GM21515 (cell line): Measurements from ENCODE around the gene PAIP1.
"Not testable (repeated sequence)": the region's sequence is repeated elsewhere in the genome, so short reads cannot be mapped to it uniquely, and the experiment has no call there.

Experiments
- ATAC-seq: cut with Tn5 transposase; IDR thresholded peaks from one replicate; pipeline ENCODE4 v1.9.1; 2021; ENCODE audit not compliant: unreplicated experiment

The PAIP1 gene

DNA sequence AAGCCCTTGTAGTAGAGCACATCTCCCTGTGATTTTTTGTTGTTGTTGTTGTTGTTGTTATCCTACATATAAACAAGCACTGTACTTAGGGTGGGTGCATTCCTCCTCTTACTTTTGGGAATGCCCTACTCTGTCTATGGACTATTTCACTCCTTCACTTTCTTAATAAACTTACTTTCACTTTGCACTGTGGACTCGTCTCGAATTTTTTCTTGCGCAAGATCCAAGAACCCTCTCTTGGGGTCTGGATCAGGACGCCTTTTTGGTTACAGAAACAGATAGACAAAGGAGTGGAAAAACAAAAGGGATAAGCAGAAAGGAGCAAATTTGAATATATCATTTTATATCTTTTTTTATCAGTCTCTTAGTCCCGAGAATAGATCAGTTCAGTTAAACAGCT is 14.4 kb upstream of the PAIP1 start:
- ATAC-seq, result no peak

DNA sequence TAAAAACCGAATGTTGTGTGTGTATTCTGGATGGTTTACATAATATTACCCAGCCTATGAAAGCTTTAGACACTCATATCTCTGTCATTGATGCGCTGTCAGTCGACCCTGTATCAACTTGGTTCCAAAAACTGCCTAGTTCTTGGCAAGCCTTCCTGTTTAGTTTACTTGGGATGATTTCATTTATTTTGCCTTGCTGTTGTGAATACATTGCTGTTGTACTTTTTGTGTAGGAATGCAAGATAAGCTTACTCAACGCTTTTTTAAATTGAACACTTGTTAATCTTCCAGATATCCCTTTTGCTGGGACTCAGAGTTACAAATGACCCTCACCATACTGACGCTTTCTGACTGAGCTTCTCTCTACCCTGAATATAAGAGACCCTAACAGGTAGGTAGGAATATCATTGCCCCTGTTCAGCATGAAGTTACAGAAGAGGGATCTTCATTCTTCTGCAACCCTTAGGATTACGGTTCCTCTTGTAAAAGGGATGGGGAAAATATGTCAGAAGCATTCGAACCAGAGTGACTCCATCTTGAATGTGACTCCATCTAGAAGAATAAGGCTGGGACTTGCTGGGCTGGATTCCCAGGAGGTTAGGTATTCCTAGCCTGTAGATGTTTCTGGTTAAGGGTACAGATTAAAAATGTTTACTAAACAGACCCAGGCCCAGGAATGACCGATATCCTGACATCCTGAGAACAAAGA is 13.7 kb upstream of the PAIP1 start:
- ATAC-seq, result no peak

DNA sequence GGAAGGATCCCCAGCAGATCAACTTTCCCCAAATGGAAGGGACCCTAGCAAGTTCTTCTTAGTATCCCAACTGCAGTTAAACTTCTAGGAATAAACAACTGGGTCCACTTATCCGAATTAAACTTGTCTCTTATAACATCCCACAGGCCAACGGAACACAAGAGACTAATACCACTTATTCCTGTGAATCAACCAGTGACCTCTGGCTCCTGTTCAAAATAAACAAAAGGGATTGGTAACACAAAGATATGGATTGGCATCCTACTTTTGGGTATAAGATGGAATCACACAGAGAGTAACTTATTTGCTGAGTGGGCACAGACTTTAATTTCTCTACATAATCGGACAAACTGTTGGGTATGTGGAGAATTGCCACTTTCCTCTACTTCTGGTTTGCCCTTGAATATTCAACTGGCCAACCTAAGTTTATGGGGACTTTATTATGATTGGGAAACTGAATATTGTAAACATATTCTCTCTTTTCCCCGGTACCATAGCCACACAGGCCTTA is 12.4 kb upstream of the PAIP1 start:
- ATAC-seq, result no peak

DNA sequence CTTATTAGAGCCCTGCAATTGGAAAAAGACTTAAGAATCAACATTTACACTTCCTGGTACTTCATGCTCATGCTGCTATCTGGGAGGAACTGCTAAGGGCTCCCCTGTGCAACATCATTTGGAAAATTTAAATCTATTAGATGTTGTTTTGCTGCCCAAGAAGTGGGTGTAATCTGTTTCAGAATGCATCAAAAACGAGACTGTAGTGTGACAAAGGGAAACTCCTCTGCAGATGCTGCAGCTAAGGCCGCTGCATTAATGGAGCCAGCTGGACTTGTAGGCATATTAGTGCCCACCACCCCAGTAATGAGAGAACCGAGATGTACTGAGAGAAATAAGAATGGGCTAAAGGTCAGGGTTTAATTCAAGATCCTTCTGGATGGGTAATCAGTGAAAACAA is 11.1 kb upstream of the PAIP1 start:
- no peak for ATAC-seq

DNA sequence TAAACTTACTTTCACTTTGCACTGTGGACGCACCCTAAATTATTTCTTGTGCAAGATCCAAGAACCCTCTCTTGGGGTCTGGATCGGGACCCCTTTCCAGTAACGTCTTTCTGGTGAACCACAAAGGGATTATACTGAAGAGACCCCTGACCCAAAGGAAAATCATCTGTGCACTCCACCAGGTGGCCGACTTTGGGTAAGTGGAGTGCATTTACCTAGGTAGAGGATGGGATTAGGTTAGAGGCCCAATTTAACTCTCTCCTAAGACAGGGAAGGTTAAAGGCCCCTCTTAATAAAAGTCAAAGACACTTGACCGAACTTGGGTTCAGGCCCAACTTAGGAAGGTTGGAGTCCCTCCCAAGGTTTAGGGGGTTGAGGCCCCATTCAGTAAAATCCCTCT is 8.2 kb upstream of the PAIP1 start:
- no peak for ATAC-seq

DNA sequence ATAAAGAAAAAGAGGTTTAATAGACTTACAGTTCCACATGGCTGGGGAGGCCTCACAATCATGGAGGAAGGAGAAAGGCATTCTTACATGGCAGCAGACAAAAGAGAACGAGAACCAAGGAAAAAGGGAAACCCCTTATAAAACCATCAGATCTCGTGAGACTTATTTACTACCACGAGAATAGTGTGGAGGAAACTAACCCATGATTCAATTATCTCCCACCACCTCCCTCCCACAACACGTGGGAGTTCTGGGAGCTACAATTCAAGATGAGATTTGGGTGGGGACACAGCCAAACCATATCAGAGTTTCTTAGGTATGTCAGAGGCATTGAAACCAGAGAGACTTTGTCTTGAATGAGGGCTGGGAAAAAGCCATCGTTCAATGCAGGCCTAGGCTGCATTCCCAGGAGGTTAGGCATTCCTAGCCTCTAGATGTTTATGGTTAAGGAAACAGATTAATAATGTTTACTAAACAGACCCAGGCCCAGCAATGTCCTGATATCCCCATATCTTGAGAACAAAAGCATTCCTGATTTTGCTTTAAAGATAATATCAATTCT is 7.5 kb upstream of the PAIP1 start:
- ATAC-seq, result no peak

DNA sequence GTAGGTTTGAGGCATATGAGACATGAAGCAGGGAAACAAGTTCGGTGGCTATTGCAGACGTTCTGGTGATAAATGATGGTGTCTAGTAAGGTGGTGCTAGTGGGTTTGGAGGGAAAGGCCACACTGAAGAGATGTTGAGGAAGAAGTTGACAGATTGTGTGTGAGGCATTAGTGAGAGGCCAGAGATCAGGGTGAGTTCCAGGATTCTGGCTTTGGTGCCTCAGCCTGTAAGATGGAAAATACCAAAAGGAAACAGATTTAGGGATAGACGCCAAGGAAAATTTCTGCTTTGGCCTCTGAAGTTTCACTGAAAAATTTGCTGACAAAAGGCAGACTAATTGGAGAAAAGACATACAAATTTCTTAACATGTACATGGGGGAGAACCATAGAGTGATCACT is 6.4 kb upstream of the PAIP1 start:
- ATAC-seq, result no peak

DNA sequence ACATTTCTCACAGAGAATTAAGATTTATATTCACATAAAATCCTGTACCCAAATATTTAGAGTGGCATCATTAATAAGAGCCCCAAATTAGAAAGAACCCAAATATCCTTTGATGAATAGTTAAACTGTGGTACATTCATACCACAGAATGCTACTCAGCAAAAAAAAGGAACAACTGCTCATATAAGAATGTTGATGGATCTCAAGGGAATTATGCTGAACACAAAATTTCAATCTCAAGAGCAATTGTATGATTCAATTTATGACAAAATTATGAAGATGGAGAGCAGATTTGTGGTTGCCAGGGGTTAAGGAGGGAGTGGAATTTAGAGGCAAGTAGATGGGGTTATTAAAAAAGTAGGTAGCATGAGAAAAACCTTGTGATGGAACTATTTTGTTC is 4.5 kb upstream of the PAIP1 start:
- no peak for ATAC-seq

DNA sequence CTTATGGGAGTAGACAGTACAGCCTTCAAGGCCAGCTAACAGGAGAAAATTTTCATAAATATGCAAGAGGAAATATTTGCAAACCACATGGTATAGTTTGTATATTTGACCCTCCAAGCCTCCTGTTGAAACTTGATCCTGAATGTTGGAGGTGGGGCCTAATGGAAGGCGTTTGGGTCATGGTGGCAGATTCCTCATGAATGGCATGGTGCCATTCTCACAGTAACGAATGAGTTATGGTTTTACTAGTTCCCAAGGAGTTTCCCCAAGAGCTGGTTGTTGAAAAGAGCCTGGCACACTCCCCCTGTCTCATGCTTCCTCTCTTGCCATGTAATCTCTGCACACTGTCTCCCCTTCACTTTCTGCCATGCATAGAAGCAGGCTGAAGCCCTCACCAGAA is 3.3 kb upstream of the PAIP1 start:
- no peak for ATAC-seq

DNA sequence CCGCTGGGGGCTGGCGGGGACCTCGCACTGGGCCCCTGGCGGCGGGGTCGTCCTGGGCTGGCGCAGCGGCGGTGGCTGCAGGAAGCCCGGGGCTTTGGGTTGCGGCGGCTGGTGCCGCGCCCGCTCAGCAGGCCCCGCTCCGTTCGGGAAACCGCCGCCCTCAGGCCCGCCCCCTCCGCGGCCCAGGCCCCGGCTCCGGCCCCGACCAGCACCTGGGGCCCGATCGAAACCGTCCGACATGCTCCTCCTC is 345 bp downstream of the PAIP1 start:
- ATAC-seq, result peak; percentile 89

DNA sequence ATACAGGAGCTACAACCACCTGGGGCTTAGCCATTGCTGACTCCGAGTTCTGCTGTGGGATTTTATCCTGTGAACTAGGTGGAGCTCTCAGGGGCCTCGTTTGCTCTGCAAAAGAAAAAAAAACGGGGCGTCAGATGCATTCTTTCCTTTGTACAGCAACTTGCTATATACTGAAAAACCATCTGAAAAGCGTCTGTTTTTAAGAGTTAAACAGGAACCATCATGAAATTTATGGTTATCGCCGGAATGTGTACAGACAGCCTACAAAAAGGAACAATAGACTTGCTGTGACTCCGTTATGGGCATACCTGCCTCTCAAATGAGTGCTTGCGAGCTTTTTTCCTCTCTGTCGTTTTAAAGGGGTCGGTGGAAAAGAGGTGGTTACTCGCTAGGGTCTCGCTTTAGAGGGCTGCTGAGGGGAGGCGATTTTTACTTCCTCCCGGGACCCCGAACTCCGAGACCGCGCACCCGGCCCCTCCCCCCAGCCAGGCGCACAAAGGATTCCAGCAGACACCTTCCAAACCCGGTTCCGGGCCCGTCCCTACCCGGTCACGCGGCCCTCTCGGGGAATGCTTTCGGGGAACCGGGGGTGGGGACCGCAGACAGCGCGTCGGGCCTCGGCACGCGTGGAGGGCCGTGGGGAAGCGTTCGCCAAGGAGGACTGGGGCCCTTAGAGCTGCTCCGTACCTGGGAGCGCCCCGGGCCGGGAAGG is 826 bp downstream of the PAIP1 start:
- peak; percentile 25 for ATAC-seq

DNA sequence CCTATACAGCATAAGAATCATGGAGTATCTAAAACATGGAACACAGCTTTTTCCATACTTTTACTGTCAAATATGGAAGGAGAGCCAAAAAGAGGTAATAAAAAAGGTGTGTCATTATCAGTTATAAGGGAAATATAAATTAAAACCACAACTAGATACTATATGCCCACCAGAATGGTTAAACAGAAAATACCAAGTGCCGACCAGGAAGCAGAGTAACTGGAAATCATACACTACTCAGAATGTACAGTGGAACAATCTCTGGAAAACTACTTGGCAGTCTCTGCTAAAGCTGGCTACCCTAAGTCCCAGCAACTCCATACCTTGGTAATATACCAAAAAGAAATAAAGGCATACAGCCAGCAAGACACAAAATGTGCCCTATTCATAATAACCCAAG is 2.4 kb downstream of the PAIP1 start:
- ATAC-seq, result no peak

DNA sequence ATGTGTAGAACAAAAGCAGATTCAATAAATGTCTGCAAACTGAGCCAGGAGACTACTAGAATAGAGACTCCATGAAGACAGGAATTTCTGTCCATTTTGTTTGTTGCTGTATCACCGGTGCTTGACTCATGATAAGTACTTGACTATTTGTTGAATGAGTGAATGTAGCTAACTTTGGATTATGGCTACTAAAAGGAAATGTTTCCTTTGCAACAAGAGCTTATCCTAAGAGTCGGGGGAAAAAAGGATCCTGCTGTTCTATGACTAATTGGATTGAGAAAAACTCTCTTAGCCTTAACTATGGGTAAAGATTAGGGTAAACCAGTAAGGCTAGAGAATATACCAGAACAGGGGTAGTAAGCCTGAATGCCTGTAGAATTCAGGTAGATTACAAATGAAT is 3.5 kb downstream of the PAIP1 start:
- no peak for ATAC-seq

DNA sequence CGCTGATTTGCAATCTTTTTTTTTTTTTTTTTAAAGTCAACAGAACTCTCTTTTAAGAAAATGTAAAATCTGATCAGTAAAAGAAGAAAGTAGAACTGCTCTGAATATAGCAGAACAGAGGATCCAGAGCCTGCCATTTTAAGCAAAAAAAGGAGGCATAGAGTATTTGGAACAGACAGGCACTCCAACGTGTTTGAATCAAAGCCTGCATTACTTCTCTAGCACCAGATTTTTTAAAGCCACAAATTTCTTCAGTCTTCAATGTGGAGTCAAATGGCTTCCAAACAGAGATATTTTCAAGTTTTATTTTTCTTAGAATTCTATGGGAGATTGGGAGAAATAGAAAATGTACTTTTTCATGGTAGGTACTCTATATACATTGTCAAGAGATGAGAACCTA is 5.1 kb downstream of the PAIP1 start:
- no peak for ATAC-seq

DNA sequence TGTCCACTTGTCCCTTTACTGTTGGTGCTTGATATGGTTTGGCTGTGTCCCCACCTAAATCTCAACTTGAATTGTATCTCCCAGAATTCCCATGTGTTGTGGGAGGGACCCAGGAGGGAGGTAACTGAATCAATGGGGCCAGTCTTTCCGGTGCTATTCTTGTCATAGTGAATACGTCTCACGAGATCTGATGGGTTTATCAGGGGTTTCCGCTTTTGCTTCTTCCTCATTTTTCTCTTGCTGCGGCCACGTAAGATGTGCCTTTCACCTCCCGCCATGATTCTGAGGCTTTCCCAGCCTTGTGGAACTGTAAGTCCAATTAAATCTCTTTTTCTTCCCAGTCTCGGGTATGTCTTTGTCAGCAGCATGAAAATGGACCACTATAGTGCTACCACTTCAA is 7.6 kb downstream of the PAIP1 start:
- not testable (repeated sequence) for ATAC-seq

DNA sequence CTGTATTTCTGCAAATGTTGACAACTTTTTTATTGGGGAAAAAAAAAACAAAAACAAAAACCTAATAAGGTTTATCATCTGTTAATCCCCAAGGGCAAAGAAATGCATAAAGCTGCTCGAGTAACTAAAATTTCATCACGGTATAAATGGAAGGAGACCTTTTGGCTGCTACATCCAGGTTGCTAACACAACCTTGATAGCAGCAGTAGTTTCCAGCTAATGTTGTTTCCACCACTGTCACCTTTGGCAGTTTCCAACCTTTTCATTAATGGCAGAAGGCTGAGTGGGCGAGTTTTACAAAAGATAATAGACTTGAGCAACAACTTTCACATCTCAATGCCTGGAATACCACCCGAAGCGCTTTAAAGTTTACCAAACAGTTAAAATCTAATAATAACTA is 8.5 kb downstream of the PAIP1 start:
- no peak for ATAC-seq

DNA sequence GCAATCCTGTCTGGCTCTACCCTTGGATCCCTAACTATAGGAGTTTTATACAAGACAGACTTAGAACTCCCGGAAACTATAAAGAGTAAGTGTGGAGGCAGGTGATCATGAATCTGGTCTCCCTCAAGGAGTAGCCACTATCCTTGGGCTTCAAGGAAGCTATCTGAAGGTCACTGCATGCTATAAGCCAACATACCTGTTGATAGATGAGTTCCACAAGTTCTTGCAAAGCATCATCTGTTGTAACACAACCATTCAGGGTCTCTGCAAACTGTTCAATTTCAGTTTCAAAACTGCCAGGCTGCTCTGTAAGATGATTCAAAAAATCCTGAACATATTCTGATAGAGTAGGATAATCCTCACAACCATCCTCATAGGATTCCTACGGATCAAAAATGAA is 9.3 kb downstream of the PAIP1 start:
- no peak for ATAC-seq

DNA sequence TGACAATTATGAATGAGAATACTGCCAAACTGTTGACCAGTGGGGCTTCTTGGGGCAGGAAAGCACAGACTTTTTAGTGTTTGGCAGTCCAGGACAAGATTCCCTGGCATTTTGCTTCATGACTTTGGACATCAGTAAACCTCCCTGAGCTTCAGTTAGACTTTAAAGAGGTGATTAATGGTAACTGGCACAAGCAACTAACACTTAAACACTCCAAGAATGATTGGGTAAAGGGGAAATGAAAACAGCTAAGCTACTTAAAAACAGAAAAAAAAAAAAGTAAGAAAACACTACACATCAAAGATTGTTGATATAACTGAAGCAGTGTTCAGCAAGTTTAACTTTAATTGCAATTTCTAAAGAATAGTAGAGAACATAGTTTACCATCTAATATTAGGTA is 13.4 kb downstream of the PAIP1 start:
- no peak for ATAC-seq

DNA sequence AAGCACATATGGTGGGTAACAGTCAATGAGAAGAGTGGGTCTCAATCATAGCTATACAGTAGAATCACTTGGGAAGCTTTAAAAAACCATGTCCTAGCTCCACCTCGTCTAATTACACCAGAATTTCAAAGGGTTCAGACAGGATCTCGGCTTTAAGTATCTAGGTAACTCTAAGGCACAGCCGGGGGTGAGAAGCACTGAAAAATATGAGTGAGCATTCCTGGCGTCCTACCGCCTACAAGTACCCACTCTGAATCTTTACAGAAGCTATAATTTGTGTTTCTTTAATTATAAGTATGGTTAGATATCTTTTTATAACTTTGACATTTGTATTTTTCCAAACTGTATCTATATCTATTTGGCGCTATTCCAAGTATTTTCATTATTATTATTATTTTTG is 16.1 kb downstream of the PAIP1 start:
- no peak for ATAC-seq

DNA sequence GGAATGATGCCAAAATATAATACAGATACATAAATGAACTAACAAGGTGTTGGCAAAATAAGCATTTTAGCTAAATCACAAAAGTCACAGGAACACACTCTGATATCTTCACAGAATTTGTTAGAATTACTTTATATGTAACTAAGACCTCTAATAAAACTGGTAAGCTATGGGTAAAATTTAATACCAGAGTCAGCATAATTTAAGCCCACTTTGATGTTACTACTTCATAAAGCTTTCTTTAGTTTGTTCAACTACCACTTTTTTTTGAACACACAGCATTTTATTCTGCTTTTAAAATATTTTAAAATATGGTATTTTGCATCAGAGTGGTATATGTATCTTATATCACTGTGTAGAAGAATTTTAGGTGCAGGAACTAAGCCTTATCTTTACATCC is 19.9 kb downstream of the PAIP1 start:
- ATAC-seq, result no peak

DNA sequence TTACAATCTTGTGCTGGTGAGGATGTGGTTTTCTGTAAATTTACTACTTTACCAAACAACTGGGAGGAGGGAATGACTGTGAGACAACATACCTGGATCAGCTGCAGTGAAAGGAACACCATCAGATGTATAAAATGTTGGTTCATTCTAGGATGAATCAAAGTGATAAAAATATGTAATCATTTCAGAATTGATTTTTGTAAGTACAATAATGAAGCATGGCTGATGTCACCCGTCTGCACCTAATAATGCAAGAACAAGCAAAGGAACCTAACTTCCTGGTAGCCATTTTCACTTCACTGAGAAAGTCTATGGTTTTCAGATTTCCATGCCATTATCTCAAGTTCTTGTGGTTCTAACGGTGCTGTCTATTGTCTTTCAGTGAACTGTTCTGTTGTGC is 23.2 kb downstream of the PAIP1 start:
- ATAC-seq, result no peak

DNA sequence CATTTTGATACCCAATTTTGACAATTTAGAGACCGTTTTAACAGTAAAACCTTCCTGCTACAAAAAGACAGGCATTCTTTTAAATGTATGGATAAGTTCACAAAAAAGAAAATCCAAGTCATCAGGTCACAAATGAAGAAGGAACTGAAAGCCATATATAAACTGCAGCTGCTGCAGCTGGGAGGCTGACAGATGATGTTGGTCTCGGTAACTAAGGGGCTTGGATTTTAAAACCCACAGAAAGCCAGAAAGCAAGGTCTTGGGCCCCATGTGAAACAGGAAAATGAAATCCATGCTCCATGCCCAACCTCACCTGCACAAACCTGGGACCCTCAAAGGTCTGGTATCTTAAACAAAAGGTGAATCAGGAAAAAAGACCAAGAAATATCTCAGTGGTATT is 26.2 kb downstream of the PAIP1 start:
- no peak for ATAC-seq

DNA sequence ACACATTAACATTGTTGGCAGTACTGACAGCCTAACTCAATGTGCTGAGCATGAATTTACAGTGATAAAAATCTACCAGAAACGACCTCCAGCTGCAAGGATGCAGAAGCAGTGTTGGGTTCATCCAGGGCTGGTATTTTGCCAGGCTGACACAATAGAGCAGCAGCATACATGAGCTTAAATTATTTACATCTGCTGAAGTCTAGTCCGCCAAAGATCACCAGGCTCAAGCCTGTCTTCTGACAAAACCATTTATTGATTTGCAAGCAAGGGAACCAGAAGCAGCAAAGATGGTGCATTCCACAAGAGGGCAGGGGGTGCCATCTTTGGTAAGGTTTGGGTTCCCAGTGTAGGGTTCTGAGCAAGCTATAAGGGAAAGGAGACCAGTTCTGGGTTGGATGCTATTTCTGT is 33.2 kb downstream of the PAIP1 start:
- no peak for ATAC-seq
